Measurements from ENCODE around the gene TCF12.
"Not testable (repeated sequence)": the region's sequence is repeated elsewhere in the genome, so short reads cannot be mapped to it uniquely, and the experiment has no call there.

The TCF12 gene

DNA sequence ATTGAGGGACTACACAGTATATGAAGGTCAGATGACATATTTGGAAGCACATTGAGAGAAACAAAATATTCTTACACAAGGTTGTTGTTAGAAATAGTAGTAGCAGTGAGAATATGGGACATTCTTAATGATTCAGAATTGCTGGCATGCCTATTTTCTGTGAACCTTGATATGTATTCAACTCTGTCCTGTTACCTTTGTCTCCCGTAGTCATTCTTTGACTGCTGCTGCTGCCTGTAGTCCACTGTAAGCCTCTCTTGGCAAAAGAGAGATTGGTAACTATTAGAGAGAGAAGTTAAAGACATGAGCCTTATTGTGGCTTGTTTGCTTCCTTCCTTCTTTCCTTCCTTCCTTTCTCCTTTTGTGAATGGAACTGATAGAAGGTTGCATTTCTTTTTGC is 64.5 kb downstream of the TCF12 start:
- no peak for DNase-seq

DNA sequence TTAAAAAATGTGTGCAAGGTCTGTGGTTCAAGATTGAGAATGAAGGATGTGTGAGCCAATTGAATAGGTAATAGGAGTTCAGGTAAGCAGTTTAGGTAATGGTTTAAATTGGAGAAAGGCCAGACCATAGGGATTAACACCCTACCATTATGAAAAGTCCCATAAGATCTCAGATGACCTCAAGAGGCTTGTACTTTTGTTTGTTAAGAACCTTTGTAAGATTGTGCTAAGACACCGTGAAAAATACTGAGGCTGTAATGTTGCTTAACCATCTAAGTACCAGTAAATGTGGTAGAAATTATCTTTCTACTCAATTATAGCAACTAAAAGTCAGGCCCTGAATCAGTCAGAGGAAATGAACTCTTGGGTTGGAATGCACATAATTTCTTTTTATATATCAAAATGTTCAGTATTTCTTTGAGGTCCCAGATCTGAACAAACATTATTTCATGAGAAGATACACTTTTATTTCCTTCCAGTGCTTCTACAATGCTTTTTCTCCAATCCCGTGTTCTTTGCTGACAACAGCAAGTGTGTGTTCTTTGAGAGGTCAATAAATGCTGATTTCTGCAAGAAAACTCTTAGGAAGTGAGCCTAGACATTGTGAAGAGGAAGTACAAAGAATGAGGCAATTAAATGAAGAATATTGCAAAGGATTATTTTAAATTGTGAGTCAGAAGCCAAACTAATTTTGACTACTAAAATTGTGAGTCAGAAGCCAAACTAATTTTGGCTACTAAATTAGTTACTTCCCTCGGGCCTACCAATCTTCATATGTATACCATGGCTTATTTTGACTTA is 66.4 kb downstream of the TCF12 start:
- DNase-seq, result no peak

DNA sequence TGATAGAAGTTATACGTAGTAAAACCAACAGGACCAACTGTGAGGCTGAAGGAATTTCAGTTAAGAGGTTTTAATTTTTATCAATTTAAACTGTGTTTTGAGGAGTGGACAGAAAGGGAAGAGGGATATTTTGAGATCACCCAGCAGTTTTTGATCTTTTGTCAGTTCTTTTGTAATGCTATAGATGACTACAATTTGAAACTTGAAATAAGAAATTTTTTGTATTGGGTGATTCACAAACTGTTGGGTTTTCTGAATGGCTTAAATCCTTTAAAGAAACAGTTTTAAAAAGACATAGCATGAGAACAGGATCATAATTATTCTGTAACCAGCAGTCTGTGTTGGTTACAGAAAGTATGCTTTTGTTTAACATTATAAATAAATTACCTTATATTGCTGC is 67.4 kb downstream of the TCF12 start:
- DNase-seq, result no peak

DNA sequence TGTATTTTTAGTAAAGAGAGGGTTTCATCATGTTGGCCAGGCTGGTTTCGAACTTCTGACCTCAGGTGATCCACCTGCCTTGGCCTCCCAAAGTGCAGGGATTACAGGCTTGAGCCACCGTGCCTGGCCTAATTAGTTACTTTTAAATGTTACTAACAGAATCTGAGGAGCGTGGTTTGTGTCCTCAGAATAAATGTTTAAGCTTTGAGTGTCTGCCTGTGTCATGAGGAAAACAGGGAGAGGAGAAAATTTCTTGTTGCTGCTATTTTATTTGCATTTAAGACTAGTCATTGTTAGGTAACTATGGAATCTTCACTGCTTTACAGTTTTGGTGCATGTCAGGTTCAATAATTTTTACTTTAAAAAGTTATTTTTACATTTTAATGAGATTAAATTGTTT is 68.8 kb downstream of the TCF12 start:
- no peak for DNase-seq

DNA sequence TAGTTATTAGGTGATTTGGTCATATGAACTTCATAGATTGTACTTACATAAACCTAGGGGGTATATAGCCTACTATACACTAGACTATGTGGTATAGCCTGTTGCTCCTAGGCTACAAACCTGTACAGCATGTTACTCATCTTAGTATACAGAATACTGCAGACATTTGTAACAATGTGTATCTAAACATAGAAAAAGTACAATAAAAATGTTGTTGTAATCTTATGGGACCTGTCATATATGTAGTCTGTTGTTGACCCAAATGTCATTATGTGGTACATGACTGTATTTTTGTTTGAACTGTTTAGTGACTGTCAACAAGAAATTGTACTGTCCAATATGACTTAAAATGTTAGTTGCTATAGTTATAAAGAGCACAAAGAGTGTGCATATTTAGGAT is 69.8 kb downstream of the TCF12 start:
- no peak for DNase-seq

DNA sequence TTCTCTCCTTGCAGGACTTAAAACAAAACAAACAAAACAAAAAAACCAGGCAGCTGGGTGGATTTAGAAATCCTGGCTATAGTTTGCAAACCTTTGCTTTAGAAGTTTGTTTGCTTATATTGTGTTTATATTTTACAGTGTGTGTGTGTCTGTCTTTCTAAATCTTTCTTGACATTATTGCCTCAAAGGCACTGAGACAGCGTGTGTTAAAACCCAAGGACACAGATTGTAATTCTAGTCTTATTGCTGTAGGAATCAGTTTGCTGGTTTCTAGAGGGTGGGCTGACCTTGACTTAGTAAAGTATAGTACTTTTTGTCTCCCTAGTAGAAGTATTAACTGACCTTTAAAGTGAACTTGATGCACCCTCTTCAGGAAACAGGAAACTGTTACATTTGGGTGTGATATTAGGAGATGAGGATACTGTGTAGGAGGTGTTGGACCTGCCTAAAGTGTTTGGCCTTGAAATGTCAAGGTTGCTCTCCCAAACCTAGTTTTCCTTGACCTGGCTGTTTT is 71.0 kb downstream of the TCF12 start:
- no peak for DNase-seq

DNA sequence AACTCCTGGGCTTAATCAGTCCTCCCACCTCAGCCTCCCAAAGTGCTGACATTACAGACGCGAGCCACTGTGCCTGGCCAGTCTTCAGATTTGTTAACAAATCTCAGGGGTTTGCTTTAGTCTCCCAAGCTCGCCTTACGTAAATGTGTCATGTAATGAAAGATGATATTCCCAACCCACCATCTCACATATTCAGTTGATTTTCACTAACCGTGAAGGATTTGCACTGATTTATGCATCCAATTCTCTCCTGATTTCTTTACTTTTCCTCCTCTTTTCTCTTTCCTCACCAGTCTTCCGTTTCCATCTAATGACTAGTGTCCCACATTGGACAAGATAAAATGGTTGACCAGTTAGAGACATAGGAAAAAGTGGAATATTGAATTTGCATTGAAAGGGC is 72.6 kb downstream of the TCF12 start:
- DNase-seq, result no peak

DNA sequence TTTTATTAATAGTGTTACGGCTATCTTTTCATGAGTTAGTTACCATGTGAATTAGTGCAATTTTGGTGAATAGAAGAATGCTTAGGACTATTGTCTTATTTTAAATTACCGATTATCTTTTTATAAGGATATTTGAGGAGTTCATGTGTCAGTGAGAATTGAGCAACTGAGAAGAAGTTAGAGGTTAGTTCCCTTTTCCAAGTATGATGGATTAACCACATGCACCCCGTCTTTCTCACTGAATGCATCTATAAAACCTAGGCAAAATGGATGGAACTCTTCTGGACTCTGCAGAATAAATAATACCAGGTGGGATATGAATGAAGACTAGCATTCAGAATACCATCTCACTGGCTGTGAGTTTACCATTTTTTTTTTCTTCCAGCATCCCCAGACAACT is 74.3 kb downstream of the TCF12 start:
- DNase-seq, result no peak

DNA sequence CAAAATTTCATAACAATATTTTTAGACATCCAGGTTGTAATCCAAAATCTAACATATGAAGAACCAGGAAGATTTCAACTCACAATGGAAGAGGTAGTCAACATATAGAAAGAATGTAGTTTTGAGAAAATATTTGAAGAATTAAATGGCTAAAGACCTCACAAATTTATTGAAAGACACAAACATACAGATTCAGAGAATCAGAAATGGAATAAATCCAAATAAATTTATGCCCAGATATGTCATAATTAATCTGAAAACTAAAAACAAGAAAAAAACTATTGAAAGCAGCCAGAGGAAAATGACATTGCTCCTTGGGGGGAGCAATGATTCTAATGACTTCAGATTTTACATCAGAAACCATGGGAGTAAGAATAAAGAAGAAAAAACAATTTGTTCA is 75.8 kb downstream of the TCF12 start:
- no peak for DNase-seq

DNA sequence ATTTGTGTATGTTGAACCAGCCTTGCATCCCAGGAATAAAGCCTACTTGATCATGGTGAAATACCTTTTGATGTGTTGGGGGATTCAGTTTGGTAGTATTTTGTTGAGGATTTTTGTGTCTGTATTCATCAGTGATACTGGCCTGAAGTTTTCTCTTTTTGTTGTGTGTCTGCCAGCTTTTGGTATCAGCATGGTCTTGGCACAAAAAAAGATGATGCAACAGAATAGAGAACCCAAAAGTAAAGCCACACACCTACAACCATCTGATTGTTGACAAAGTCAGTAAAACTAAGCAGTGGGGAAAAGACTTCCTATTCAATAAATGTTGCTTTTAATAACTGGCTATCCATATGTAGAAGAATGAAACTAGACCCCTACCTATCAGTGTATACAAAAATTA is 77.6 kb downstream of the TCF12 start:
- DNase-seq, result no peak

DNA sequence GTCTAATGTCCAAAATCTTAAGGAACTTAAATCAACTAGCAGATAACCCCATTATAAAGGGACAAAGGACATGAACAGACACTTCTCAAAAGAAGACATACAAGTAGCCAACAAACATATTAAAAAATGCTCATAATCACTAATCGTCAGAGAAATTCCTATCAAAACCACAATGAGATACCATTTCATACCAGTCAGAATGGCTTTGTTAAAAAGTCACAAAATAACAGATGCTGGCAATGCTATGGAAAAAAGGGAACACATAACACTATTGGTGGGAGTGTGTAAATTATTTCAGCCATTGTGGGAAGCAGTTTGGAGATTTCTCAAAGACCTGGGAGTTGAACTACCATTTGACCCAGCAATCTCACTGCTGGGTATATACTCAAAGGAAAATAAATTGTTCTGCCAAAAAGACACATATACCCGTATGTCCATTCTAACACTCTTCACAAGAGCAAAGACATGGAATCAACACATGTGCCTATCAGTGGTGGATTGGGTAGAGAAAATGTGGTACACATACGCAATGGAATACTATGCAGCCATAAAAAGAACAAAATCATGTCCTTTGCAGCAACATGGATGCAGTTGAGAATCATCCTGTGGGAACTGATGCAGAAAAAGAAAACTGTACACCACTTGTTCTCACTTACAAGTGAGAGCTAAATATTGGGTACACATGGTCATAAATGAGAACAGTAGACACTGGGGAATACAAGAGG is 78.5 kb downstream of the TCF12 start:
- DNase-seq, result no peak

DNA sequence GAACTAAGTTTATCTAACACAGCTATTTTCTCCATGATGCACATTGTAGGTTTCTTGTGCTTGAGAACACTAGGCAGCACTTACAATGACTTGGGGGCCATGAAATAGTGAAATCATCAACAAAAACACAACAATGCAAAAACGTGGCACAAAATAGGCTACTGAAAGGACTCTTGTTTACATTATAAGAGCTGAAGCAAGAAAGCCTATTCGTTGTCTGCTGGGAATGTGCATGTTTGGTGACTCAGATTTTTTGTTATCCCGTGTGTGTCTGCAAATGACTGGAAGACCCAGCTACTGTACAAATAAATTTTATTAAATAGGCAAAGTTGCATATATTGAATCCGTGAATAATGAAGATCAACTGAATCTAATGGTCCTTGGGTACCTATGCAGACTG is 85.0 kb downstream of the TCF12 start:
- DNase-seq, result no peak

DNA sequence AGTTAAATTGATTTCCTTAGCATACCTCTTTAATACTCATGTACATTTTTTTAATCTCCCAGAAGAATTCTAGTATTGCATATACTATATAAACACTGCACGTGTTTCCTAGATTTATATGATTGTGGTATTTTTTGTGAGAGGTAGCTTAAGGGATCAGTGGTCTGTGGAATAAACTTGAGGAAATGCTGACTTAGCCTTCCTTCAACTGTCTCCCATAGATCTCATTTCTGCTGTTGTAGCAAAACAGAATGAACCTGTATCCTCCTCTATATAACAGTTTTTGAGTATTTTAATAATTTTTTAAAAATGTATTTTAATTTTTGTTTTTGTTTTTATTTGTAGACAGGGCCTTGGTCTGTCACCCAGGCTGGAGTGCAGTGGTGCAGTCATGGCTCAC is 86.8 kb downstream of the TCF12 start:
- no peak for DNase-seq

DNA sequence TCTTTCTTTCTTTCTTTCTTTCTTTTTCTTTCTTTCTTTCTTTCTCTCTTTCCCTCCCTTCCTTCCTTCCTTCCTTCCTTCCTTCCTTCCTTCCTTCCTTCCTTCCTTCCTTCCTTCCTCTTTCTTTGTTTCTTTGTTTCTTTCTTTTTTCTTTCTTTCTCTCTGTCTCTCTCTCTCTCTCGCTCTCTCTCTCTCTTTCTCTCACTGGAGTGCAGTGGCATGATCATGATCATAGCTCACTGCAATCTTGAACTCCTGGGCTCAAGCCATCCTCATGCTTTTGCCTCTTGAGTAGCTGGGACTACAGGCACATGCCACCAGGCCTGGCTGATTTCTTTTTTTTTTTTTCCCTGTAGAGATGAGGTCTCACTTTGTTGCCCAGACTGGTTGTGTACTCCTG is 89.4 kb downstream of the TCF12 start:
- DNase-seq, result not testable (repeated sequence)

DNA sequence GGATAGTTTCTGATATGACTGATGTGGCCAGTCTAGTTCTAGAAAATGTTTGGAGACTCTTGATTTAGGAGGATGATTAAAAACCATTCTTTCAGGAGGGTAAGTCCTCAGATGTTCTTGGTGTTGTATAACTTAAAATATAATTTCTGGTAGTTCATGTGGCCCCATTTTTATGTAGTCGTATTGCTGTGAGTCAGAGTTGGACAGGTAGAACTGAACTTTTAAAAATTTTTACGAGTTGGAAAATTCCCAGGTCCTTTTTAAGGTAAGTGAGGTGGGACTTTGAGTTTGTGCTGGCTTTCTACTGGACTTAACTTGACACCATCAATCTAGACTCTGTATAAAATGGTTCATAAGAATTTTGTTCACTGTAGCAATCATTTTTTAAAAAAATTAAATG is 92.3 kb downstream of the TCF12 start:
- no peak for DNase-seq

DNA sequence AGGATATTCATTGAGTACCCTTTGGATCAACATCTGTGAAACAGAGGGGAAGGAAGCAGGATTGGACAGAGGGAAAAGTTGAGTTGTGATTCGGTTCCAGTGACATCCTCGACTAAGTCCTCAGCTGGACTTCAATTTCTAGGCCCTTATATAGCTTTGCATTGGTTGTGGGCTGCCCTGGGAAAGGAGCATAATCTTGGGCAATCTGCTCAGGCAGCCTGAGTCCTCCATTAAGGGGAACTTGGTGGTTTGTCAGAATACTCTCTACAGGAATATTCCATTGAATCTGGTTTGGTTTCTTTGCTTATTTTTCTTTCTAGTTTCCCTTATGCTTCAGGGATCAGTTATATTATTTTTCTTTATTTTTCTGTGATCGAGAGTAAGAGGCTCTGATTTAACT is 94.1 kb downstream of the TCF12 start:
- DNase-seq, result no peak

DNA sequence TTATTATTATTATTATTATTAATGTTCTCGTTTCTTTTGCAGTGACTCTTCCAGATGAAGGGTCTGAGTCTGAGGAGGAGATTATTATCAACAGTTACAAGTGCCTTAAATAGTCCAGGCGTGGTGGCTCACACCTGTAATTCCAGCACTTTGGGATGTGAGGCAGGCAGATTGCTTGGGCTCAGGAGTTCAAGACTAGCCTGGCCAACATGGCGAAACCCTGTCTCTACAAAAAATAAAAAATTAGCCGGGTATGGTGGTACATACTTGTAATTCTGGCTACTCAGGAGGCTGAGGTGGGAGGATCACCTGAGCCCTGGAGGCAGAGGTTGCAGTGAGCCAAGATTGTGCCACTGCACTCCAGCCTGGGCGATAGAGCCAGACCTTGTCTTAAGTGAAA is 96.5 kb downstream of the TCF12 start:
- not testable (repeated sequence) for DNase-seq

DNA sequence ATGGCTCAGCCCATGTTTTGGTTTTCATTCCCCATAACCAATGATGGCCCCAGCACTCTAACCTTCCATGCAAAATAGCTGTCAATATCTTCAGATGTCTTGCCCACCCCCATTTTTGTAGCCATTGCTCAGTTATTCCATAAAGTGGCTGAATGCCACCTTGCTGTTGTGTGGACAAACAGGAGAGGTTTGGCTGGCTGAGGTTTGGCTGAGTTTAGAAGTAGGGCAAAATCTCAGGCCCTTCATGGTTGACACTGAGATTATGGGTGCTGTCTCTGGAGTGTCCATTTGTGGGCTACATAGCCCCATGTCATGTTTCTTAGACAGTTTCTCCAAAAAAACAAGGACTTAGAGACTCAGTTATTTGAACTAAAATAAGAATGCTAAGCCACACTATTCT is 96.9 kb downstream of the TCF12 start:
- no peak for DNase-seq

DNA sequence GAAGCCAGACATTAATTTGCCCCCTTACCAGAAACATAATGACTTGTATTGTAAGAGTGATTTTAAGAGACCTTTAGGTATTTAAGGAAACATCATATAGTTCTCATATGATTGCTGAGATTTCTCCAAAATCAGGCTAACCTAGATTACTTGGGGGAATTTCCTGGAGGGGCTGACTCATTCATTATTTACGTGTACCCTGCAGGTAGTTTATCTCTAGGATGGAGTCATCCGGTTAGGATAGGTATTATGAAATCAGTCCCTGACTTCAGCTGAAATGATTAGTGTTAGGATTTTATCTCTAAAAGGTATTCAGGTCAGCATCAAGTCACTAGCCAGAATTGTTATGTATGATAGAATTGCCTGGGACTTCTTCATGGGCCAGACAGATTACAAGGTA is 97.5 kb downstream of the TCF12 start:
- DNase-seq, result no peak

DNA sequence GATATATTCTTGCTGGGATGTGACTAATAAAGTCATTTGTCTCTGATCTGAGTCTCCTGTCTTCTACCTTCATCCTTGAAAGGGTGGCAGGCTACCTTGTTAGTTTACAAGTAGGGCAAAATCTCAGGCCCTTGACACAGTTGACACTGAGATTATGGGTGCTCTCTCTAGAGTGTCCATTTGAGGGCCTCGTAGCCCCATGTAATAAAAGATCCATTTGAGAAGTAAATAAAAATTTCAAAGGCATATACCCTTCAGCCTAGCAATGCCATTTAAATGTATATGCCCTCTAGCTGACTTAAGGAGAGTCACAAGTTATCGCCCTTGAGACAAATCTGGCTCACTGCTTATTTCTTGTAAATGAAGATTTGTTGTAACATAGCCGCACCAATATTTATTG is 98.6 kb downstream of the TCF12 start:
- no peak for DNase-seq

DNA sequence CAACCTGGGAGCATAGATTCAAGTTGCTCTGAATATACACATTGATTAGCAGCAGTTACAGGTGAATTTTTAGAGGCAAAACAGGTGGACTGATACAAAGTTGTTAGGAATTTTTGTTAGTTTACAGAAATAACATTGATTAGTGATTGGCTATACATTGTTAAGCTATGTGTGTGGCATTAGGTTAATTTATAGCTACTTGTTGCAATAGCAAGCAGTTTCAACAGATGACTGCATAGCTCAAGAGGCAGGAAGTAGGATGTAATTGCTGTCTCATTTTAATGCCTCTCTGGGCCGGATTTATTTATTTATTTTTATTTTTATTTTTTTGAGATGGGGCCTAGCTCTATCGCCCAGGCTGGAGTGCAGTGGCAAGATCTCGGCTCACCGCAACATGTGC is 99.7 kb downstream of the TCF12 start:
- no peak for DNase-seq

DNA sequence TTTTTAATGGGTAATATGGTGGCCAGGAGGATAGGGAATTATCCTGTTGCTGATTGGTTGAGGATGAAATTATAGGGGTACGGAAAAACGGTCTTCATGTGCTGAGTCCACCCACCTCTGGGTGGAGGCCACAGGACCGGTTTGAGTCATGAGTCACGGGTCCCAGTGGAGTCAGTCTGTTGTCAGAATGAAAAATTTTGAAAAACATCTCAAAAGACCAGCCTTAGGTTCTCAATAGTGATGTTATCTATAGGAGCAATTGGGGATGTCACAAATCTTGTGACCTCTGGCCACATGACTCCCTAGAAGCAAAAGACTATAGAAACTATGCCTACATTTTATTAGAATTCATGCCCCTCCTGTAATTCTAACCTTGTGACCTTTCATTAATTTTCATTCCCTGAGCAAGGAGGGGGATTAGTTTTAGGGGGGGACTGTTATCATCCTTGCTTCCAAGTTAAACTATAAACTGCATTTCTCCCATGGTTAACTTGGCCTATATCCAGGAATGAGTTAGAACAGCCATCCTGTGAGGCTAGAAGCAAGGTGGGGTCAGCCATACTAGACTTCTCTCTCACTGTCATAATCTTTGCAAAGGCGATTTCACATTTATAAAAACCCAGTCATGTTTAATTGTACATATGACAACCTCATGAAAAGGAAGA is 101.2 kb downstream of the TCF12 start:
- DNase-seq, result no peak

DNA sequence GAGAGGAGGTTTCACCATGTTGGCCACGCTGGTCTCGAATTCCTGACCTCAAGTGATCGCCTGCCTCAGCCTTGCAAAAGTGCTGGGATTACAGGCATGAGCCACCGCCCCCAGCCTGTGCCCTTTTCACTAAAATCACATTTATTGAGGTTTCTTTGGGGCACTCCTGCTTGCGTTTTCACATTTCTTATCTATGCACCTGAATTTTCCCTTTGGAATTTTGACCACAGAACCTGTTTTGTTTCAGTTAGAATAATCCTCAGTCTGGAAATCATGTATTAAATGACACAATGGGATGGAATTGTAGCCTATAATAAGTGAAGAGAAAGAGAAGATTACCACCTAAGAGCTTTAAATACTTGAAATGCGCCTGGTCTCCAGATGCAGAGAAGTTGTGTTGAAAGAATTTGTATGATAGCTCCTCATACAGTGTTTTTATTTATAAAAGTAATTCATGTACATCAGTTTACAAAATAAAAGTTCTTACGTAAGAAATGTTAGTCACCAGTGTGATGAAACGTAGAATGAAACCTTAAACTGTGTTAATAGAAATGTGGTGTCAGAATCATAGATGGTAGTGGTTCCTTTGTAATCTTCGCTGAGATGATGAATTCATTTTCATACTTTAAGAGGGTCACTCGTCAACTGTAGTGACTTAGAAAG is 107.0 kb downstream of the TCF12 start:
- no peak for DNase-seq

All from effector CD4-positive, alpha-beta T cell (primary cell).